Measurements from ENCODE around the gene VN1R5.

VN1R5 gene

GRCh38 chr1:247303216-247303615 is 47.3 kb downstream of the VN1R5 start:
- no peak for DNase-seq

GRCh38 chr1:247304031-247304430 is 48.2 kb downstream of the VN1R5 start:
- no peak for DNase-seq
